Choroid plexus epithelial cell (primary cell): ENCODE measurements around the gene SLC25A5.

Experiments used
- DNase-seq: peaks from one replicate; pipeline ENCODE4 v3.0.0-alpha.2; 2010; ENCODE audit warnings: low read depth
- H3K4me3 ChIP-seq: 2 replicates; pipeline ENCODE4 v1.5.1; 2011; ENCODE audit warnings: low read depth, mild to moderate bottlenecking, control low read depth, low read length, moderate library complexity
- TF ChIP-seq, protein P1 (sequence below): conservative IDR thresholded peaks from 2 replicates; pipeline ENCODE4 v1.5.1; 2011; ENCODE audit warnings: low read depth, mild to moderate bottlenecking, control low read depth, inconsistent platforms, low read length, moderate library complexity

The SLC25A5 gene

GRCh38 chrX:119475389-119476101 is 7.3 kb downstream of the SLC25A5 start:
- no peak for DNase-seq
- TF ChIP-seq, protein P1, sequence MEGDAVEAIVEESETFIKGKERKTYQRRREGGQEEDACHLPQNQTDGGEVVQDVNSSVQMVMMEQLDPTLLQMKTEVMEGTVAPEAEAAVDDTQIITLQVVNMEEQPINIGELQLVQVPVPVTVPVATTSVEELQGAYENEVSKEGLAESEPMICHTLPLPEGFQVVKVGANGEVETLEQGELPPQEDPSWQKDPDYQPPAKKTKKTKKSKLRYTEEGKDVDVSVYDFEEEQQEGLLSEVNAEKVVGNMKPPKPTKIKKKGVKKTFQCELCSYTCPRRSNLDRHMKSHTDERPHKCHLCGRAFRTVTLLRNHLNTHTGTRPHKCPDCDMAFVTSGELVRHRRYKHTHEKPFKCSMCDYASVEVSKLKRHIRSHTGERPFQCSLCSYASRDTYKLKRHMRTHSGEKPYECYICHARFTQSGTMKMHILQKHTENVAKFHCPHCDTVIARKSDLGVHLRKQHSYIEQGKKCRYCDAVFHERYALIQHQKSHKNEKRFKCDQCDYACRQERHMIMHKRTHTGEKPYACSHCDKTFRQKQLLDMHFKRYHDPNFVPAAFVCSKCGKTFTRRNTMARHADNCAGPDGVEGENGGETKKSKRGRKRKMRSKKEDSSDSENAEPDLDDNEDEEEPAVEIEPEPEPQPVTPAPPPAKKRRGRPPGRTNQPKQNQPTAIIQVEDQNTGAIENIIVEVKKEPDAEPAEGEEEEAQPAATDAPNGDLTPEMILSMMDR = no peak
- no peak overlapping the region for H3K4me3 ChIP-seq

GRCh38 chrX:119477812-119478232 is 9.6 kb downstream of the SLC25A5 start:
- TF ChIP-seq, protein P1 = no peak
- DNase-seq = peak; percentile 97
- H3K4me3 ChIP-seq = peak overlapping the region; percentile 7

- no peak overlapping the region for H3K4me3 ChIP-seq
- no peak for DNase-seq
- TF ChIP-seq, protein P1 = no peak
Observed at GRCh38 chrX:119478504-119478903, 10.3 kb downstream of the SLC25A5 start.

- H3K4me3 ChIP-seq = no peak overlapping the region
- DNase-seq = no peak
Observed at GRCh38 chrX:119479845-119480244, 11.6 kb downstream of the SLC25A5 start.

GRCh38 chrX:119481323-119481801 is 13.1 kb downstream of the SLC25A5 start:
- no peak for DNase-seq
- TF ChIP-seq, protein P1 = no peak
- H3K4me3 ChIP-seq = no peak overlapping the region

More at GRCh38 chrX:119479845-119480244, 11.6 kb downstream of the SLC25A5 start:
- TF ChIP-seq, protein P1 = no peak

GRCh38 chrX:119482041-119482440 is 13.8 kb downstream of the SLC25A5 start:
- H3K4me3 ChIP-seq = peak overlapping the region; percentile 54
- no peak for DNase-seq
- TF ChIP-seq, protein P1 = no peak
